ENCODE data around the gene SERPINA3.

The SERPINA3 gene

GRCh38 chr14:94636744-94637412 lies 24.7 kb downstream of the SERPINA3 start:
- TF ChIP-seq FOXP2 (optimal IDR thresholded peaks at IDR 0.05; ENCODE audit: borderline replicate concordance, extremely low read depth, extremely low read length, insufficient read depth): no peak
- TF ChIP-seq SIN3A (IDR thresholded peaks at IDR 0.05; ENCODE audit: borderline replicate concordance, insufficient read depth, low read length): no peak

- TF ChIP-seq REST (IDR thresholded peaks at IDR 0.05; ENCODE audit: insufficient read depth in 1 of 2, low read depth in 2 of 2, low read length in 2 of 2) (no peak), SIN3A (IDR thresholded peaks at IDR 0.05; ENCODE audit: borderline replicate concordance, insufficient read depth, low read length) (no peak), FOXP2 (optimal IDR thresholded peaks at IDR 0.05; ENCODE audit: borderline replicate concordance, extremely low read depth, extremely low read length, insufficient read depth) (no peak), POLR2AphosphoS5 (IDR thresholded peaks at IDR 0.05; ENCODE audit: low read depth, low read length) (no peak), TAF1 (IDR thresholded peaks at IDR 0.05; ENCODE audit: borderline replicate concordance, insufficient read depth, low read length) (no peak)
Measured at GRCh38 chr14:94638339-94638738, 26.1 kb downstream of the SERPINA3 start.

- no peak for TF ChIP-seq REST (IDR thresholded peaks at IDR 0.05; ENCODE audit: insufficient read depth in 1 of 2, low read depth in 2 of 2, low read length in 2 of 2)
- no peak for TF ChIP-seq SIN3A (IDR thresholded peaks at IDR 0.05; ENCODE audit: borderline replicate concordance, insufficient read depth, low read length)
- no peak for TF ChIP-seq FOXP2 (optimal IDR thresholded peaks at IDR 0.05; ENCODE audit: borderline replicate concordance, extremely low read depth, extremely low read length, insufficient read depth)
- TF ChIP-seq TAF1 (IDR thresholded peaks at IDR 0.05; ENCODE audit: borderline replicate concordance, insufficient read depth, low read length): no peak
- TF ChIP-seq POLR2AphosphoS5 (IDR thresholded peaks at IDR 0.05; ENCODE audit: low read depth, low read length): no peak
Measured at GRCh38 chr14:94638961-94639817, 27.0 kb downstream of the SERPINA3 start.

GRCh38 chr14:94640721-94641631 lies 28.8 kb downstream of the SERPINA3 start:
- TF ChIP-seq FOXP2 (optimal IDR thresholded peaks at IDR 0.05; ENCODE audit: borderline replicate concordance, extremely low read depth, extremely low read length, insufficient read depth) (no peak), TAF1 (IDR thresholded peaks at IDR 0.05; ENCODE audit: borderline replicate concordance, insufficient read depth, low read length) (no peak), REST (IDR thresholded peaks at IDR 0.05; ENCODE audit: insufficient read depth in 1 of 2, low read depth in 2 of 2, low read length in 2 of 2) (no peak), POLR2AphosphoS5 (IDR thresholded peaks at IDR 0.05; ENCODE audit: low read depth, low read length) (no peak), SIN3A (IDR thresholded peaks at IDR 0.05; ENCODE audit: borderline replicate concordance, insufficient read depth, low read length) (no peak)

GRCh38 chr14:94641632-94641955 lies 29.4 kb downstream of the SERPINA3 start:
- no peak for TF ChIP-seq TAF1 (IDR thresholded peaks at IDR 0.05; ENCODE audit: borderline replicate concordance, insufficient read depth, low read length)
- TF ChIP-seq SIN3A (IDR thresholded peaks at IDR 0.05; ENCODE audit: borderline replicate concordance, insufficient read depth, low read length): no peak
- no peak for TF ChIP-seq FOXP2 (optimal IDR thresholded peaks at IDR 0.05; ENCODE audit: borderline replicate concordance, extremely low read depth, extremely low read length, insufficient read depth)
- TF ChIP-seq POLR2AphosphoS5 (IDR thresholded peaks at IDR 0.05; ENCODE audit: low read depth, low read length): no peak
- no peak for TF ChIP-seq REST (IDR thresholded peaks at IDR 0.05; ENCODE audit: insufficient read depth in 1 of 2, low read depth in 2 of 2, low read length in 2 of 2)
